ENCODE data around the gene EIF3I. TPM values are rescaled to one million over a fixed set of nuclear protein-coding genes. Genes with fewer than 3 reads are reported as not detected.

EIF3I gene
- total and polyA plus RNA-seq, 2 of the 13 experiments (the other 11 are each of a cell fraction or from before 2014, with no cell fraction given), result 210 to 223 TPM

DNA sequence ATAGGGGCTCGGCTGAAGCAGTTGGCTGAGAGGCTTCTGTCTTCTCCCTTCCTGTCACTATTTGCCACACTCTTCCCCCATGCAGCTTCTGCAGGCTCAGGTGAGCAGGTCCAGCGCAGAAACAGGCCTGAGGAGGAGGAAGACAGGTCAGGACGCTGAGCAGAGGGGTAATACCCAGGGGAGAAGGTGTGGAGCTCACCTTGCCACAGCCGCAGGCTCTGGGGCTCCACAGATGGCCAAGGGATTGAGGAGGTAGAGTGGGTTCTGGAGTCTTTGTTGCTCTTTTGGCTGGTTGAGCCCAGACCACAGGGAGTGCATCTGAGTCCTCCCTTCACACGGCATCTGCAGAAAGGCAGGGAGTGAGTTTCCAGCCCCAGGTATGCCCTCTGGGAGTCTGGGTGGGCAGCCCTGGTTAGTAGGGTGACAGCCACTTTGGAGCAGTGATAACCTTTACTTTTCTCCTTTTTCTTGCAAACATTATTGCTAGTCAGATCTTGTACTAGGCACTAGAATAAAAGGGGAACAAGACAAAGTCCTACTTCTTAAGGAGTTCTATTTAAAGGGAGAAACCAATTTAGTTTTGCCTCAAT is 9.7 kb downstream of the EIF3I start:
- intact Hi-C loops (cut with micrococcal nuclease; ENCODE audit: unreplicated experiment) (no loop called here), in situ Hi-C loops (cut with HindIII; ENCODE audit: extremely low pct_ligation_motif_present, low pct_unique_long_range_greater_than_20kb) (no loop called here)
- FAIRE-seq (no peak), ATAC-seq (no peak), DNase-seq (ENCODE audit: low spot score) (no peak)
- H2AFZ ChIP-seq (ENCODE audit: low read length), result no peak overlapping the region
- peaks cover 14% of the 10 kb centered on the region for H3K4me1 ChIP-seq (ENCODE audit: insufficient read depth, low read length)
- POLR2A ChIA-PET, result interaction anchor here (0.6 to 2.6 kb wide), 3 partner anchors 10 to 159 kb away, joined by 3 to 8 read pairs (median 4); partner anchors contain the start of genes LCK and TMEM39B
- no peak overlapping the region for H3K27ac ChIP-seq (ENCODE audit: extremely low read length, insufficient read depth, low read length)
- no peak overlapping the region for H3K9ac ChIP-seq (ENCODE audit: insufficient read depth, low read depth, low read length)
- no peak overlapping the region for H3K4me2 ChIP-seq (ENCODE audit: low read depth, low read length)
- CTCF ChIA-PET (ENCODE audit: low intra/inter-chr PET ratio, low total read pairs), result no interaction called here
- H3K9me3 ChIP-seq (ENCODE audit: low read length), result no peaks in the 10 kb centered on the region
- 98% methylated on average over 4 of the region's 5 CpGs for WGBS (ENCODE audit: low lambda C conversion rate)
- H3K27me3 ChIP-seq (ENCODE audit: control insufficient read depth in 1 of 2, insufficient read depth in 2 of 2, low read length in 2 of 2), result no peaks in the 10 kb centered on the region
- no TSS peak for BruUV-seq (replicated peaks)
- H3K4me3 ChIP-seq (replicated peaks in 1 of 3; ENCODE audit: insufficient read depth in 1 of 3, low read depth in 2 of 3, low read length in 3 of 3), result no peak overlapping the region
- TF ChIP-seq, protein P1, sequence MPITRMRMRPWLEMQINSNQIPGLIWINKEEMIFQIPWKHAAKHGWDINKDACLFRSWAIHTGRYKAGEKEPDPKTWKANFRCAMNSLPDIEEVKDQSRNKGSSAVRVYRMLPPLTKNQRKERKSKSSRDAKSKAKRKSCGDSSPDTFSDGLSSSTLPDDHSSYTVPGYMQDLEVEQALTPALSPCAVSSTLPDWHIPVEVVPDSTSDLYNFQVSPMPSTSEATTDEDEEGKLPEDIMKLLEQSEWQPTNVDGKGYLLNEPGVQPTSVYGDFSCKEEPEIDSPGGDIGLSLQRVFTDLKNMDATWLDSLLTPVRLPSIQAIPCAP (CRISPR knock-in tag; IDR thresholded peaks at IDR 0.05; ENCODE audit: low read depth), result no peak
- TF ChIP-seq ZNF230 (CRISPR knock-in tag; IDR thresholded peaks at IDR 0.05) (no peak), SOX6 (IDR thresholded peaks at IDR 0.05) (no peak), SOX6 (CRISPR knock-in tag; IDR thresholded peaks at IDR 0.05) (no peak), CBX5 (CRISPR knock-in tag; IDR thresholded peaks at IDR 0.05; ENCODE audit: borderline replicate concordance) (no peak), CEBPB (IDR thresholded peaks at IDR 0.05; ENCODE audit: borderline replicate concordance, low read depth, low read length) (no peak), TGIF2 (CRISPR knock-in tag; IDR thresholded peaks at IDR 0.05) (no peak), PRPF4 (IDR thresholded peaks at IDR 0.05; ENCODE audit: low read depth, low read length, poor library complexity, severe bottlenecking) (no peak), ZFP90 (CRISPR knock-in tag; IDR thresholded peaks at IDR 0.05; ENCODE audit: borderline replicate concordance) (no peak), ZC3H13 (CRISPR knock-in tag; IDR thresholded peaks at IDR 0.05) (0 out of 2 replicates have a peak, but pooled peaks have one; percentile 35), POLR2A (IDR thresholded peaks at IDR 0.05; ENCODE audit: insufficient read depth in 1 of 2, low read depth in 2 of 2, low read length in 2 of 2) (peak in 1 of 2 experiments; percentile 40; a peak in 1 of 4 replicates), ZNF709 (CRISPR knock-in tag; IDR thresholded peaks at IDR 0.05) (no peak)
- TF ChIP-seq, protein P2, sequence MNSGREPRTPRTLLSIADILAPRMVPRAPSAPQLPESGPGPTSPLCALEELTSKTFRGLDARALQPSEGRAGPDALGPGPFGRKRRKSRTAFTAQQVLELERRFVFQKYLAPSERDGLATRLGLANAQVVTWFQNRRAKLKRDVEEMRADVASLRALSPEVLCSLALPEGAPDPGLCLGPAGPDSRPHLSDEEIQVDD (CRISPR knock-in tag; IDR thresholded peaks at IDR 0.05; ENCODE audit: borderline replicate concordance), result no peak
- TF ChIP-seq, protein P3, sequence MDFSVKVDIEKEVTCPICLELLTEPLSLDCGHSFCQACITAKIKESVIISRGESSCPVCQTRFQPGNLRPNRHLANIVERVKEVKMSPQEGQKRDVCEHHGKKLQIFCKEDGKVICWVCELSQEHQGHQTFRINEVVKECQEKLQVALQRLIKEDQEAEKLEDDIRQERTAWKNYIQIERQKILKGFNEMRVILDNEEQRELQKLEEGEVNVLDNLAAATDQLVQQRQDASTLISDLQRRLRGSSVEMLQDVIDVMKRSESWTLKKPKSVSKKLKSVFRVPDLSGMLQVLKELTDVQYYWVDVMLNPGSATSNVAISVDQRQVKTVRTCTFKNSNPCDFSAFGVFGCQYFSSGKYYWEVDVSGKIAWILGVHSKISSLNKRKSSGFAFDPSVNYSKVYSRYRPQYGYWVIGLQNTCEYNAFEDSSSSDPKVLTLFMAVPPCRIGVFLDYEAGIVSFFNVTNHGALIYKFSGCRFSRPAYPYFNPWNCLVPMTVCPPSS (IDR thresholded peaks at IDR 0.05), result no peak
- H3K79me2 ChIP-seq (ENCODE audit: insufficient read depth, low read length), result no peaks in the 10 kb centered on the region
- no peaks in the 10 kb centered on the region for H4K20me1 ChIP-seq (ENCODE audit: insufficient read depth, low read length)
- H3K36me3 ChIP-seq (replicated peaks in 1 of 2; ENCODE audit: control insufficient read depth in 1 of 2, insufficient read depth in 2 of 2, low read length in 2 of 2), result peaks cover 18 to 34% of the 10 kb centered on the region in 2 experiments

Measured in HepG2 (cell line).